NCI-H226 (cell line): ENCODE data around the gene TMEM129.

Experiments used
- DNase-seq: peaks from one replicate; pipeline ENCODE4 v3.0.0-alpha.2; 2015

TMEM129 gene

DNA sequence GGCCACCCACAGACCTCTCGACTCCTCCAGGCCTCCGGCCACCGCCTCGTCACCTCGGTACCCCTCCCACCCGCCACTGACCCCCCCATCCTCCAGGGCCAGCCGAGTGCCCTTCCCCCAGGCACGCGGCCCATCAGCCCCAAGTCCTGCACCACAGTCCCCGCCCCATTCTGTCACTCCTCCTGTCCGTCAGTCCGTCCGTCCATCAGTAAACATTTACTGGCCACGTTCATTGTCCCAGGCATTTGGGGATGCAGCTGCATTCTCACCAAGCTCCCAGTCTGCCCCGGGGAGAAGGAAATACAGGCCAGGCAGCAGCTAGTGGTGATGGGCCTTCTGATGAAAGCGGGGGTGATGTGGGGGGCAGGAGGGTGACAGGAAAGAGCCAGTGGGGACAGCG is 36.7 kb upstream of the TMEM129 start:
- no peak for DNase-seq

DNA sequence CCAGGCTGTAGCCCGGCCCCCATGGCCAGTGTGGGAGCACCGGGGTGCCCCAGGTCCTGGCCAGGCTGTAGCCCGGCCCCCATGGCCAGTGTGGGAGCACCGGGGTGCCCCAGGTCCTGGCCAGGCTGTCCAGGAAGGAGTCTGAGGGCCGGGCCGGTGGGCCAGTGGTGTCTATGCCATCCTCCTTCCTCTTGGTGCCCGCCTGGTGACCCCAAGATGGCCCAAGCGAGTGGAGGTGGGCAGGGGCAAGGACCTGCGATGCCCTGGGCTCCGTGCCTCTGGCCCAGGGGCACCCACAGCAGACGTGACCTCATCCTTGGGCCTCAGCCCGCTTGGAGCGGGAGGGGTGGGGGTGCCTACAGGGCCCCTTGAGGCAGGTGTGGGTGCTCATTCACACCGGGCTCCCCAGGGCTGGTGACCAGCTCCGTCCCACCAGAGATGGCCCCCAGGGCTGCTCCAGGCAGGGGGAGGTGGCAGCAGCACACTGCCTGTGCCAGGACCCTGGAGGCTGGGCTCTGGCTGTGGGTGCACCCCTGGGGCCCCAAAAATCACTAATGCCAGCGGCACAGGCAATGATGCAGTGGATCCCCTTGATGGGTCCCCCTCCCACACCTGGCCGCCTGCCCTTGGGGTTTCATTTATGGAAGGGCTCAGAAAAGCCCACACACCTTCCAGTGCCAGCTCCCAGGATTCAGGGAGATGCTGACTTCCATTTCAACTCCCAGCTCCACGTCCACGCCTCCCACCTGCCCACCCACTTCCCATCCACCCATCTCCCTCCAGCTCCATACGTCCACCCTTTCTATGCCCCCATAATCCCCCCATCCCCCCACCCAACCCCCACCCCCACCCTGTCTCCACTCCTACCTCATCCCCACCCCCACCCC is 36.0 kb upstream of the TMEM129 start:
- no peak for DNase-seq

DNA sequence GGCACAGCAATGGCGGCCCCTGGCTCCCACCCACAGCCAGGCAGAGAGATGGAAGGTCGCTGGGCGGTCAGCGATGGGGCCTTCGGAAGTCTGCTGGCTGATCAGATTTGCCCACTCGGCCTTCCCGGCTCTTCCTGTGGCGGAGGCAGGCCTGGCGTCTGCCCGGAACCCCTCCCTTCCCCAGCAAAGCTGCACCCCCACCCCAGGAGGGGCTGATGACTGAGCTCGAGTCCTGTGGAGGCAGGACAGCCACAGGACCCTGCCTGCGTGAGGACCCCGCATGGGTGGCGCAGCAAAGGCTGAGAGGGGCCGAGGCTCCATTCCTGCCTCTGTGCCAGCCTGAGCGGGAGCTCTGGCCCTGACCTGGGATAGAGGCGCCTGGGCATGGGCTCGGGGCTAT is 35.0 kb upstream of the TMEM129 start:
- no peak for DNase-seq

DNA sequence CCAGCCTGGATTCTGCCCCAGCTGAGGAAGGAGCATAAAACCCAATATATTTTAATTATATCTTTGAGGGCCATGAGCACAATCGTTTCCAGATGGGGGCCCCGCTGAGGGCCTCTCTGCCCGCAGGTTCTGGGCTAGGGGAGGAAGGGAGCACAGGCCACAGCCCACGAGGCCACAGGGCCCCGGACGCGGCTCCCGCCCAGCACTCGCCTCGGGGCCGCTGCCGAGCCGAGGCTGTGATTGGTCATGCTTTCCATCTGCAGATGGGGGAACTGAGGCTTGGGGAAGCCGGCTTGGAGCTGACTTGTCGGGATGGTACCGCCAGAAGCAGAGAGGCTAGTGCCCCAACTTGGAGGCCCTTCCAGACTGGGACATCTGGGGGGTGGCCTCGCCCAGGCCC is 34.2 kb upstream of the TMEM129 start:
- no peak for DNase-seq

DNA sequence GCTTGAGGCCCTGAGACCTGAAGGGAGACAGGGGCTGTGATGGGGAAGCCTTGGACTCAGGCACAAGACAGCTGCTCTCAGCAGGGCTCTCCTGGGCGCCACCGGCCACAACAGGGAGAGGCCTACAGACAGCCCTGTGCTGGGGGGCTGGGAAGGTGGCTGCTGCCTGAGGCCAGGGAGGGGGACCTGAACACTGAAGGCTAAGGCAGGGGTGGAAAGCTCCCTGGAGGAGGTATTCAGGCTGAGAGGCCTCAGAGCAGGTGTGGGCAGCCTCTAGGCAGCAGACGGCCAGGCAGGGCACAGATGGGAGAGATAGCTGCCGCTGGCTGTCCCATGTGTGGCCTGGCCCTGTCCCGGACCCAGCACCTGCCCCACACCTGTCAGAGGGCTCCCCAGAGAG is 33.2 kb upstream of the TMEM129 start:
- DNase-seq, result no peak

DNA sequence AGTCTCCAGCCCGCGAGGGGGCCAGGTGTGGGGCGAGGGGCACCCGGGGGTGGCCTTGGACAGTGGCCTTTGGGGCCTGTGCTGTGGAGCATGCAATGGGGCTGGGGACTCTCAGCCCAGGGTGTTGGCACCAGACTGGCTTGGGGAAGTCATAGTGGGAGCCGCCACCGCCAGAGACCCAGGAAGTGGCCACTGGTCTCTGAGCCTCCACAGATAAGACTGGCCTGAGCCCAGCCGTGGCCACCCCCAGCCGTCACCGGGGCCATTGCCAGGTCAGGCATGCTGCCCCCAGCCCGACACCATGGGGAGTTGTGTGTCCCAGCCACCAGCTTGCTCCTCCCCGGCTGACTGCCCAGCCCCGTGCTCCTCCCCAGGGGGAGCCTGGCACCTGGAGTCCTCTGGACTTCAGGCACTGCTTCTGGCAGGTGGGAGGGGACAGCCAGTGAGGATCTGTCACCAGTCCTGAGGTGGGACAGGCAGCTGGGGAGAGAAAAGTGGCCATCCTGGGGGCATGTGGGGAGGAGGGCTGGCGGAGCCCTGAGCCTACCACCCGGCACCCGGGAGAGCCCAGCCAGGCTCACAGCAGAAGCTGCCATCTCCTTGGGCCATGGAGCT is 32.7 kb upstream of the TMEM129 start:
- no peak for DNase-seq

DNA sequence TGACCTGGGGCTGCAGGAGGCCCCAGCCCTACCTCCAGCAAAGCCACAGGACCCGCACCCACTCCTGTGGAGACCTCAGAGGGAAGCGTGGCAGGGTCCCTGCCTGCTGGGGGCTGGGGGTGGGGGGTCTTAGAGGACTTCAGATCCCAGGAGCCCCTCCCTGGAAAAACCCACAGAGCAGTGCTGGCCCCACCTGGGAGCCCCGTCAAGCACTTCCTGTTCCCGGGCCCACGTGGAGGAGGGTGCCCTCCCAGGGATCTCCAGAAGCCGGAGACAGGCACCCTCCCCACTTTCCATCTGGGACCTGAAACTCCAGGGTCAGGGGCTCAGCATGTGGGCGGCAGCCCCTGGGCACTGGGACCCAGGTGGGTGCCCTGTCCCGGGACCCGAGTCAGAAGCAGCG is 32.2 kb upstream of the TMEM129 start:
- DNase-seq, result no peak

DNA sequence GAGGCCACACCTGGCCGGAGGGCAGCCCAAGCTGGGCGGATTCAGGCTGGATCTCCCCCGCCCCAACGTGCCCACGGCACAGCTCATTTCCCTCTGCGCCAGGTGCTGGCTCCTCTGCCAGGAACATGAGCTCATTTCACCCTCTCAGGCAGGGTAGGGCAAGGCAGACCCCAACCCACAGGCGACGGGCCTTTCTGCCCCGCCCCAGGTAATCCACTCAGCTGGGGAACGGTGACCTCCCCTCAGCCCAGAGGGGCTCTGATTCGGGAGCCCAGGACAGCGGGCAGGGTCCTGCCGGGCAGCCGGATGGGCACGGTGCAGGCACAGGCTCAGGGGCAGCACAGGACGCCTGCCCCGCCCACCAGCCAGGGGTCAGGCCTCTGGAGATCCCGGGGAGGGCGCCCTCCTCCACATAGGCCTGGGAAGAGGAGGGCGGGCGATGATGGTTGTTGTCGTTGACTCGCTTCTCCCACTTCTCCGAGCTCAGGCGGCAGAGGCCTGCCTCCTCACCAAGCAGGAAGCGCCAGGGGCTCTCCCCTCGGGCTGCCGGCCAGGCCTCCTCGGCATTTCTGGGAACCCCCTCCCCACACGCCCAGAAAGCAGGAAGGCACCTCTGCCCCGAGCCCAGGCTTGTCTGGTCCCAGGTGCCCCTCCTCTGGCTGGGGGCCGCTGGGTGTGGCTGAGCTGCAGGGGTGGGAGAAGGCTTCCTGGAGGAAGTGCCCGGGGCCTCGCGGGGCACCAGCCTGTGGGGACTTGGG is 31.3 kb upstream of the TMEM129 start:
- DNase-seq, result peak; percentile 77

DNA sequence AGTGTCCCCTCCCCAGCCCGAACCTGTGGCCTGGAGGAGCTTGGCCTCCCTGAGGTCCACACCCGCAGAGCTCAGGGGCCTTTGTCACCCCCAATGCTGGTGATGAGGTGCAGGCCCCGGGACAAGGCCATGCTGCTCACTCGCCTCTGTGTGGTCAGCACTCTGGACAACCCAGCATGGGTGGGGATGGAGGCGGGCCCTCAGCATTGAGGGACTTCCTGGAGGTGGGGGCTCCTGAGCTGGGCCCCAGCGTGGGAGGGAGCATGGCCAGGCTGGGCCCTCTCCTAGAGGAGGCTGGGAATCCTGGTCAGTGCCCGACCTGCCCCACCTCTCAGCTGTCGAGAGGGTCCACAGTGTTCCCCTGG is 30.8 kb upstream of the TMEM129 start:
- peak; percentile 52 for DNase-seq

DNA sequence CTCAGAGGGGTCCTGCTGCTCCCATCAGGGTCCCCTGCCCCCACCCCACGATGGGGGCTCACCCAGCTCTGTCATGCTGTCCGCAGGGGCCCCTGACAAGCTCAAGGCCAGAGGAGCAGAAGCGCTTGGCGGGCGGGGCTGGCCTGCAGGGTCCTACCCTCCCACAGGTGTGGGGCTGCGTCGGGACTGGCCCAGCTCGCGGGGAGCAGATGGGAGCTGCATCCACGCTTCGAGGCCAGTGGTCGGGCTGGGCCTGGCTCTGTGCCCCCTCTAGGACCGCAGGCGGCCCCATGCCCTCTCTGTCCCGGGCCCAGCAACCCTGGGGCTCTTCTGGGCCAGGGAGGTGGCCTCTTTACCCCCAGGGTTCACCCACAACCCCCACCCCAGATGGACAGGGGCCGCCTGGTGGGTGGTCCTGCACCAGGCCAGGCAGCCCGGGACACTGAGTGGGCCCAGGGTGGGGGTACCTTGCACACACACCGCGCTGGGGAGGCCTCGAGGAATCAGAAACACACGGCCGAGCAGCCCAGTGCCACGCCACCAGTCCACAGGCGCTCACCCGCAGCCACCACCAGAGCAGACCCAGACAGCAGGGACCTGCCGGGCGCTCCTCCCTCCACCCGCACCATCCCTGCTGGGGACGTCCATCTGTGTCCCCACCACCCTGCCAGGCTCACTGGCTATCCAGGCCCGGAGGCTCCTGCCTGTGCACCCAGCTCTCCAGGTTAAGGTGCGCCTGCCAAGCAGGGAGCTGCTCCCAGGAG is 30.2 kb upstream of the TMEM129 start:
- DNase-seq, result no peak

DNA sequence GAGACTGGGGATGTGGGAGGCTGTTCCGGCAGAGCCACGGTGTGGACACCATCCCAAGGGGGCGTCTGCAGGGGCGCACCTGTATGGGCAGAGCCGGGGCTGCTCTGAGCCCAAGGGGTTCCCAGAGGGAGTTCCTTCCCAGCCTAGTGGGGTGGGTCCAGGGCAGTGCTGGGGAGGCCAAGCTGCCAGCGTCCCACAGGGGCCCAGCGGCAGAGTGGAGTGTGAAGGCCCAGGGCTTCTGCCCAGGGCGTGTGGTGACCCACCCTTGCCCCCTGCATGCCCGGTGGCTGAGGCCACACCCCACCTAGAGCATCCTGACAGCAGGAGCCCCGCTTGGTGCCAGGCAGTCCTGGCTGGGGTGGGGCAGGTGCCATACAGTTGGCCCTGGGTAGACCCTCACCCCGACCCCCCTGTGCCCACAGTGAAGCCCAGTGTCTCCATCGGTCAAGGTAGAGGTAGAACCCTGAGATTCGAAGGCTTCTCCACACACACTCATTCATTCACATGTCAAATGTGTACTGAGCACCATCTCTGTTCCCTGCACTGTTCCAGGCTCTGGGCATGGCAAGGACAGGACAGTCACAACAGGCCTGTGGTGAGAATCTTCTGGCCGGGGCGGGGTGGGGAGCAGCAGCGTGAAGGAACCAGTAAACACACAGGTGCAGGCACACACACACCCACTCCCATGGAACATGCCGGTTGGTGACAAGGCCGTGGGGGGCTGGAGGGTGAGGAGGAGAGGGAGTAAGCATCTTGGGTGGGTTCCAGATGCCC is 29.4 kb upstream of the TMEM129 start:
- DNase-seq, result no peak

DNA sequence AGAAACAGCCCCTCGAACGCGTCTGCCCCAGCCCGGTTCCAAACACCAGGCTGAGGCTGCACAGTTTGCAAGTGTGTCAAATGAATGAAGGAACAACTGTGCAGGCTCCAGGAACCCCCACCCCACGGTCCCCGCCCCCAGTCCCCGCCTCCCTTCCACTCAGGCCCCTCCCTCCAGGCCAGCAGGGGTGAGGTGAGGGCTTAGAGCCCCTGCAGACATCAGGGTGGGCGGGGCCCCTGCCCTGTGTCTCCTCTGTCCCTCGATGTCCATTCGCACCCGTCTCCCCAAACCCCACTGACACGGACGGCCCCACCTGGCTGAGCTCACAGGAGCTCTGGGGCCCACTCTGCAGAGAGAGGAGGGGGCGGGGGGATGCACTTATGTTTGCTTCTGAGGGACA is 28.7 kb upstream of the TMEM129 start:
- no peak for DNase-seq

DNA sequence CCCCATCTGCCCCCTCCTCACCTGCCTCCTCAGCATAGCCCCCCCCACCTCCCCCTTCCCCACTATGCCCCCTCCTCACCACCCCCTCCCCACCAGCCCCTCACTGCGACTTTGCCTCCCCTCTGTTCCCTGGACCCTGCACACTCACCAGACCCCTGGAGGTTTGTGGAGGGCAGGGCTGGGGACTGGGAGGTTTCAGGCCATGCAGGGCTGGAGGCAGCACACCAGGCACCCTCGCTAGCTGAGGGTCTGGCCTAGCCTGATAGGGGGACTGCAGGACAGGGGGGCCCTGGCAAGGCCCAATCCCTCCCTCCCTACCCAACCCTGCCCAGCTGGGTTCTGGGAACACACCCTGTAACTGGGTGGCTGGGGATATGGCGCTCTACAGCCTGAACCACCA is 28.2 kb upstream of the TMEM129 start:
- DNase-seq, result no peak

DNA sequence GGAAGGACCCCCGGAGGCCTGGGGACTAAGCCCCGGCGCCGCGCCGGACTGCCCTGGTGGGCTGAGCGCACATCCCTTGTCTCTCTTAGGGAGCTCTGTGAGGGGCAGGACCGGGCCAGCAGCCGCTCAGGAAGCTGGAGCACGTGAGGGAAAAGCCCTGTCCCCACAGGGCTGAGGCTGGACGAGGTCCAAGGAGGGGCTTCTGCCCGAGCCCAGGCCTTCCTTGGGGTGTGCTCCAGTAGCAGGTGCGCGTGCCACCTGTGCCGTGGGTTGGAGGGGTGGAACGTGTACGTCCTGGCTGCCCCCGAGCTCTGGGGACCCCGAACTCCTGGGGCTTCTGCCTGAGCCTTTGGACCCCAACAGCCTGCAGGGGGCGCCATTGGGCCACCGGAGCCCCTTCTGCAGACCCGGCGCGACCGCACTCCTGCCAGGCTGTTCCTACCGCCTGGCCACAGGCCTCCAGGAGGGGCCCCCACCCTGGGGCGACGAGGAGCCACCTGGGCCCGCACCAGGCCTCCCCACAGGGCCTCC is 27.4 kb upstream of the TMEM129 start:
- peak; percentile 42 for DNase-seq

DNA sequence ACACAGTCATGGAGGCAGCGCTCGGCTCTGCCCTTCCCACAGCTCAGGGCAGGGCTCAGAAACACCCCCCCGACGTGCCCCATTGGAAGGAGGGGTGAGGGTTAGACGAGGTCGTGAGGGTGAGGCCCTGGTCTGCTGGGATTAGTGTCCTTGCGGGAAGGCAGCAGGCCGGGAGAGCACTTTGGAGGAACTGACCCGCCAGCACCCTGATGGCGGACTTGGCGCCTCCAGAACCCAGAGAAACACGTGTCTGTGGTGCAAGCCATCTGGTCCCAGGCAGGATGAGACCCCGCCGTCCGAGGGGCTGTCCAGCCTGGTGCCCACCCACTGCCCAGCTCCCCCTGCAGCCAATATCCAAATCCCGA is 26.5 kb upstream of the TMEM129 start:
- DNase-seq, result no peak

DNA sequence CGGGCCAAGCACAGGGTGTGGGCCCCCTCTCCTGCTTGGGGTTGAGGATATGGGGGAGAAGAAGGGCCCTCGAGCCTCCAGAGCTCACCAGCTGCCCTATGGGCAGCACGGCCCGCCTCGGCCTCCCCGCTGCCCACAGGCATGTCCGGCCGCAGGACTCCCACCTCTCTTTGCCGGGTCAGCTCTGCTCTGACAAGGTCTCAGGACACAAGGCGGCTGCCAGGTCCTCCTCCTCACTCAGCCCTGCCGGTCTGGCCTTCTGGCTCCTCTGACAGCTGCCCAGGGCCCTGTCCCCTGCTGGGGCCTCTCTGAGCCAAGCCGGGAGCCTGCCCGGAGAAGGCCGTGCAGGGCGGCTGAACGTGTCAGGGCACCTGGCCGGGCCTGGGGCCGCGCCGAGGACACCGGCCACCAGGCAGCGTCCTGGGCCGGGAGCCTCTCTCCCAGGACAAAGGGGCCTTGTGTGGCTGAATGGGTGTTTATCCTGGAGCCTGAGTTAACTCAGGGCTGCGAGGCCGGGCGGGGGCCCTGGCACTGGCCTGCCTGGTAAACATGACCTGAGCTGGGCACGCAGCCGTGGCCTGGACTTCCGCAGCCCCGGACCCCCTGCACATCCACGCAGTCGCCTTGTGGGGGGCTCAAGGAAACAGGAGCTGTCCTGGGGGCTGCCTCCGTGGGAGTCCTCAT is 25.9 kb upstream of the TMEM129 start:
- DNase-seq, result no peak

DNA sequence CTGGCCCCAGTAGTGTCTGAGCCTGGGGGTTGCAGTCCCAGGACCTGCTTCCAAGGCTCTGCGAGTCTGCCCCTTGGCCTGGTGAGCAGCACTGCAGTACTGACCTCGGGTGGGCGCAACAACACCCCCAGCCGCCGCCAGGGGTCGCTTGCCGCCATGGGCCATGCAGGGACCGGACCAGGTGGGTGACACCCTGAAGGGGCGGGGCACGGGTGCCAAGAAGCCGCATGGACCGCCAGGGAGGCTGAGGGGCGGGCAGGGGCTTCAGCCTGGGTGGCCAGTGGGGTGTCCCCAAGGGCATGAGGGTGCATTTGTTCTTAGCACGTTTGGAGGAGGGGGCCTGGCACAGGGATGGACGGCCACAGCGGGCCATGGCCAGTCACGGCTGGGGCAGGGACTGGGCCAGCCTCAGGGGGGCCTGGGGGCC is 25.2 kb upstream of the TMEM129 start:
- peak; percentile 21 for DNase-seq

DNA sequence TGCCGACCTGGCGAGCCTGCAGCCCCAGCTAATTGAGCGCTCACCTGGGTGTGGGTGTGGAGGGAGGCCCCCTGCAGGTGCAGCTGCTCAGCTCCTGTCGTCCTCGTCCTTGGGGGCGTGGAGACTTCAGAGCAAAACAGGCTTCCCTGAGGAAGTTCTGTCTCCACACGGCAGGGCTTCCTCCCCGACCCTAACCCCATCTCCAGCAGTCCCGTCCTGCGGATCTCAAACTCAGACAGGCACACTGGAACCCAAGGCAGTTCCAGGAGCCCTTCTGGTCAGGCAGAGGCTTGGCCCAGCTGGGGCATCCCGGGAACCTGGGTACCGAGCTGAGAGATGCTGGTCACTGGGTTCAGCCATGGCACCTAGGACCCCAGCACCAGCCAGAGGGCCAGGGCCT is 24.6 kb upstream of the TMEM129 start:
- DNase-seq, result no peak

DNA sequence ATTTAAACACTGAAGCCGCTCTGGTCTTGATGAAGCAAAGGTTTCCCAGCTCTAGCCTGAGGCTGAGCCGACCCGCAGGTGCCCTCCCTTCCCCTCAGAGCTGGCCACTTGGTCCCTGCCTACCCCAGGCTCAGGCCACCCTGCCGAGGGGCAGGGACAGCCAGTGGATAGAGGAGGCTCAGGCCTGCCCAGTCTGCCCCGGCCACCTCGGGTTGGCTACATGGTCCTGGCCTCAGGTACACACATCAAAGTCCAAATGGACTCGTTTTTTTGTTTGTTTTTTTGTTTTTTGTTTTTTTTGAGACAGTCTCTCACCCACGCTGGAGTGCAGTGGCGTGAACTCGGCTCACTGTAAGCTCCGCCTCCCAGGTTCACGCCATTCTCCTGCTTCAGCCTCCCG is 24.0 kb upstream of the TMEM129 start:
- DNase-seq, result no peak

DNA sequence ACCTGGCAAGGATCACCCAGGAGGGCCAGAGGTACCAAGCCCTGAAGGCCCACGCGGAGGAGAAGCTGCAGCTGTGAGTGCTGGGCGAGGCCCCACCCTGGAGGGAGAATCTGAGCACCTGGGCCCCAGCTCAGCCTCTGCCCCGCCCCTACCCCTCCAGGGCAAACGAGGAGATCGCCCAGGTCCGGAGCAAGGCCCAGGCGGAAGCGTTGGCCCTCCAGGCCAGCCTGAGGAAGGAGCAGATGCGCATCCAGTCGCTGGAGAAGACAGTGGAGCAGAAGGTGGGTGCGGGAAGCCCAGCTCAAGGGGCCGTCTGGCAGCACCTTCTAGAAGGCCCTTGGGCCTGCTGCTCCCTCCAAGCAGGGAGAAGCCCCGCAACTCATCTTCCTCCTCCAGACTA is 23.4 kb upstream of the TMEM129 start:
- DNase-seq, result no peak

DNA sequence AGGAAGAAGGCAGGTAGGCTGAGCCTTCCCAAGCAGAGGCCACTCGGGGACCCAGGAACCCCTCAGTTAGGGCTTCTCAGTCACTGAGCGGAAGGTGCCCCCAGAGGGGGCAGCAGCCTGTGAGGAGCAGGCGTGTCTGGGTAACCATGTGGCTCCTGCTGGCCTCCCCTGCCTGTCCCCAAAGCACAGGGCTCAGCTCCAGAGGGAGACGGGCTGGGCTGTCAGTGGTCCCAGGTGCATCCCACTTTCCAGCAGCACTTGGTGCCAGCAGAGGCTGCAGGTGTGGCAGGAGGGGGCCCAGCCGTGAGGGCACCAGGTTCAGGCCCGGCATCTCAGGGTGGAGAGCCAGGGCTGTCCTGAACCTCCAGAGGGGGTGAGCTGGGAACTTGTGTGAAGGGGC is 22.9 kb upstream of the TMEM129 start:
- DNase-seq, result no peak

DNA sequence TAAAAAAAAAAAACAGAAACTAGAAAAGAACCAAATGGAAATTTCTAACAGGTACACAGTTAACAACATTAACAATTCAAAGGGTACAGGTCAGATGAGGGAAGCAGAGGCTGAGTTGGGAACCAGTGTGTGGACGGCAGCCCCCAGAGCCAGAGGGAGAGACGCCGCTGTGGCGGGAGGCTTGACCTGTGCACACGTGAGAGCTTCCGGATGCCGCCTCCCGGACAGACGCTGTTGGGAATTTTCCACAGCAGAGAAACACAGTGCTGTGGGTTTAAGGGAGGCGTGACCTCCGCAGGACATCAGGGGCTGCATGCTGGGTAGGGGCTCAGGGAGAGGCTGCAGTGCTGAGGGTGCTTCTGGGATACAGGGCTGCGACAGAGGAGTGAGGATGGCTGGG is 22.4 kb upstream of the TMEM129 start:
- DNase-seq, result no peak
